RWPE1 (cell line): Measurements from ENCODE around the gene SPATC1L.

Experiments used
- CTCF ChIA-PET: fragments of 350-600 bp; sonication (Branson Sonifier 250); formaldehyde crosslinking; extraction: SDS; loops from one replicate; lab custom pipeline; 2021; lab: Yijun Ruan, JAX
- POLR2A ChIA-PET: fragments of 400-600 bp; formaldehyde crosslinking; extraction: SDS; loops from one replicate; lab custom pipeline; 2020; ENCODE audit warnings: antibody characterized with exemption; ENCODE audit not compliant: low non-redundant PET; lab: Yijun Ruan, JAX
- DNase-seq: peaks from one replicate; pipeline ENCODE4 v3.0.0; 2012; ENCODE audit warnings: low spot score
- H3K27ac ChIP-seq: fragments of 450-650 bp; 2 replicates; pipeline ENCODE4 v1.5.1; 2017
- CTCF ChIP-seq: fragments of 450-650 bp; conservative IDR thresholded peaks from 2 replicates; pipeline ENCODE4 v1.5.1; 2017; ENCODE audit warnings: low read depth, mild to moderate bottlenecking

Gene SPATC1L

GRCh38 chr21:46138383-46138970 is 45.8 kb downstream of the SPATC1L start:
- no peak overlapping the region for H3K27ac ChIP-seq
- no peak for TF ChIP-seq CTCF
- DNase-seq = no peak
- ChIA-PET POLR2A (no interaction called here), CTCF (no interaction called here)

- H3K27ac ChIP-seq = no peak overlapping the region
- POLR2A ChIA-PET = no interaction called here
- DNase-seq = no peak
- TF ChIP-seq CTCF = no peak
- CTCF ChIA-PET = no interaction called here
Measured at GRCh38 chr21:46137908-46138307, 46.4 kb downstream of the SPATC1L start.

GRCh38 chr21:46136739-46137349 is 47.4 kb downstream of the SPATC1L start:
- no peak for DNase-seq
- CTCF ChIA-PET = no interaction called here
- no peak for TF ChIP-seq CTCF
- no peak overlapping the region for H3K27ac ChIP-seq
- POLR2A ChIA-PET = no interaction called here

GRCh38 chr21:46135782-46136395 is 48.4 kb downstream of the SPATC1L start:
- DNase-seq = no peak
- CTCF ChIA-PET = no interaction called here
- TF ChIP-seq CTCF = no peak
- POLR2A ChIA-PET = no interaction called here
- no peak overlapping the region for H3K27ac ChIP-seq

- ChIA-PET CTCF (no interaction called here), POLR2A (no interaction called here)
Measured at GRCh38 chr21:46131838-46132651, 52.2 kb downstream of the SPATC1L start.

More at GRCh38 chr21:46131838-46132651, 52.2 kb downstream of the SPATC1L start:
- no peak for DNase-seq
- H3K27ac ChIP-seq = no peak overlapping the region
- TF ChIP-seq CTCF = no peak
